HCEC 1CT (cell line): ENCODE data around the gene SYNDIG1L.
A peak's percentile ranks its signal among the peaks of the same experiment; 100 is the strongest.
"Not testable (repeated sequence)": the region's sequence is repeated elsewhere in the genome, so short reads cannot be mapped to it uniquely, and the experiment has no call there.

Experiments used
- DNase-seq: peaks from one replicate; pipeline ENCODE4 v3.0.0-alpha.2; 2017

SYNDIG1L gene

GRCh38 chr14:74426202-74426582 lies at the start of gene SYNDIG1L:
Gene SYNDIG1L, minus strand, starts transcription at chr14:74426210. Its CDS starts 16,466 bp downstream, at chr14:74409744.
- no peak for DNase-seq

DNA sequence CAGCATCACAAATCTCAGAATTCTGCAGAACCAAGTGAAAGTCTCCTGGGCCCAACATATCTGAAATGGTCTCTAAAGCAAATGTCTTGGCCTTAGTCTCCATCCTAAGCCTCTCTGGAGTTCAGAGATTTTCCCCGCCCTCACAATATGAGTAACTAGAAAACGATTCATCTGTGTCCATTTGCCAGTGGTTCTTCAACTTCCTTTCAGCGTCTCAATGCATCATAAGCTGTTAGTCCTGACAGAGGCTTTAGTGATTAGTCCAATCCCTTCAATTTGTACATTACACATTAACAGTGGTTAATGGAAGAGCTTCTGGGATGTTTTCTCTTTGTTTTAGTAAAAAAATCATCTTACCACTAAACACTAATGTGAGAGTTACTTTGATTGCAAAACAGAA lies 49.7 kb upstream of the SYNDIG1L start:
- peak; percentile 76 for DNase-seq

- DNase-seq: no peak
These were observed 48.4 kb upstream of the SYNDIG1L start for GRCh38 chr14:74474376-74474775.

- no peak for DNase-seq
These were observed 46.6 kb upstream of the SYNDIG1L start for GRCh38 chr14:74472601-74473000.

- DNase-seq: no peak
These were observed 43.8 kb upstream of the SYNDIG1L start for GRCh38 chr14:74469548-74470518.

- no peak for DNase-seq
These were observed 42.5 kb upstream of the SYNDIG1L start for GRCh38 chr14:74468513-74468912.

GRCh38 chr14:74465335-74465734 lies 39.3 kb upstream of the SYNDIG1L start:
- DNase-seq: no peak

DNA sequence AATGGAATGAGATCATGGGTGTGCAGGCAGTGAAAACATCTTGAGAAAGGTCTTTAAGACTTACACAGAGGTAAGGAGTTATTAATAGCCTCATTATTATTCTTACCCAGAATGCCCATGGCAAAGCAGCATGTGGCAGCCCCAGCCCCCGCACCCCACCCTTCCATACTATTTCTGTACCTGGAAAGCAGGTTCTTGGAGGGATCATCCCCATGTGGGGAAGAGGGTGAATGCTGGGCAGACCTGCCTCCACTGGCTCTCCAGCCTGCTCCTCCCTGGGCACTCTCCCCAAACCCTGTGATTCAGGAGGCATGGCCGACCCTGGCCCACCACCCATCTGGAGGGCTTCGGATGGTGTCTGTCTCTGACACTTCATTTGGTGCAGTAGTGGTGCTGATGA lies 38.8 kb upstream of the SYNDIG1L start:
- no peak for DNase-seq

DNA sequence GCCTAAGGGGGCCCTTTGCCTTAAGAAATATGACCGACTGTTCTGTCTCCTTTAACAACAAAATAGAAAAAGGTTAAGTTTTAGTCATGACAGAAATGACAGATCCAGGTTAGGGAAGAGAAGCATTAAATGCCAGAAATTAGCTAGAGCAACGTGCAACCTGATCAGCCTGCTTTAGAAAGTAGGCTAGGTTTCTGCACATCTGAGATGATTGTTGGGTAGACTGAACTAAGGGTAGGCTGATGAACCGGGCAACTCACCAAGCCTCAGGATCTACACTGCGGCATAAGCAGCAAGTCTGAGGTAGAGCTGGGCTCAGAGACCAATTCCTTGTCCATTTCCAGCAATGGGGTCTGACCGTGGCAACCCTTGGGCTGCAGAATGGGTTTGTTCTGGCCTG lies 37.7 kb upstream of the SYNDIG1L start:
- no peak for DNase-seq

DNA sequence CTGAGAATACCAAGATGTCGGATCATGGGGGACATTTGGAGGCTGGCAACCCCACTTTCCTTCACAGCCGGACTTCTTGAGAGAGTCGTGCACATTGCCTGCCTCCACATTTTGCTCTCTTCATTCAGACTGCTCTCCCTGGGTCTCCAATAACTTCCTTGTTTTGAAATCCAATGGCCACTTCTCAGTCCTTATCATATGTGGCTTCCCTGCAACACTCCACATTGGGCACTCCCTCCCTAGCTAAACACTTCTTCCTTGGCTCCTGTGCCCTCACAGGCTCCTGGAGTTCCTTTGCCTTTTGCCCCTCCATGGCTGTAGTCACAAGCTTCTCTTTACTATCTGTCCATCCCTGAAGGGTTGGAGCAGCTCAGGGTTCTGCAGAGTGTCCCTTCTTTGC lies 37.0 kb upstream of the SYNDIG1L start:
- DNase-seq: no peak

DNA sequence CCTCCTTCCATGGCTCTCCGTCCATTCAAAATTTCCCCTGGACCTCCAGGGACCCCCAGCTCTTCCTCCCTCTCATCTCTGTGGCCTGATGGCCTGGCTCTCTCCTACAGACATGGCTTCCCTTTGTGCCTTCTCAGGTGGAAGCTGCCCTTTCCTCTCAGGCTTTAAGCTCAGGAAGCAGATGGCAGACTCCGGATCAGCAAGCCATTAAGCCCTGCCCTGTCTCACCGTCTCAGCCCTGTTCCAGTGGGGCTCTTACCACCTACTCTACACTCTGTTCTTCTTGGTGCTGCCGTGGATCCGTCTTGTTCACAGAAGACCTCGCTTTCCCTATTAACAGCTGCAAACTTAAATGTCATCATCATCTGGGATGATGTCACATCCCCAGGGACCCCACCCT lies 34.0 kb upstream of the SYNDIG1L start:
- no peak for DNase-seq

GRCh38 chr14:74459289-74459946 lies 33.4 kb upstream of the SYNDIG1L start:
- DNase-seq: peak; percentile 79

DNA sequence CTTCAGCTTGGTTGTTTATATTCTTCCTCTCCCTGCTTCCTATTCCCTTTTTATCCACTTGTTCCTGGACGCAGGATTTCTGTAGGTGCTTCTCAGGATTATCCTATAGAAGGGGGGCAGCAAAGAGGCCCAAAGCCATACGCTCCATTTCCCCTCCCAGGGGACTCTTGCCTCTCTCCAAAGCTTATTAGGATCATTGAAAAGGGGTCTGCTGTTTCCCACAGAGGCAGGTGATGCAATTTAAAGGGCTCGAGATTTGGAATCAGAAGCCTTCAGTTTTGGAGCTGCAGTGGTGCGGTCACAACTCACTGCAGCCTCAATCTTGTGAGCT lies 31.5 kb upstream of the SYNDIG1L start:
- no peak for DNase-seq

GRCh38 chr14:74456684-74457564 lies 30.9 kb upstream of the SYNDIG1L start:
- no peak for DNase-seq

- DNase-seq: not testable (repeated sequence)
These were observed 28.4 kb upstream of the SYNDIG1L start for GRCh38 chr14:74454397-74454796.

GRCh38 chr14:74444866-74445265 lies 18.9 kb upstream of the SYNDIG1L start:
- DNase-seq: no peak

GRCh38 chr14:74442757-74443156 lies 16.7 kb upstream of the SYNDIG1L start:
- no peak for DNase-seq

DNA sequence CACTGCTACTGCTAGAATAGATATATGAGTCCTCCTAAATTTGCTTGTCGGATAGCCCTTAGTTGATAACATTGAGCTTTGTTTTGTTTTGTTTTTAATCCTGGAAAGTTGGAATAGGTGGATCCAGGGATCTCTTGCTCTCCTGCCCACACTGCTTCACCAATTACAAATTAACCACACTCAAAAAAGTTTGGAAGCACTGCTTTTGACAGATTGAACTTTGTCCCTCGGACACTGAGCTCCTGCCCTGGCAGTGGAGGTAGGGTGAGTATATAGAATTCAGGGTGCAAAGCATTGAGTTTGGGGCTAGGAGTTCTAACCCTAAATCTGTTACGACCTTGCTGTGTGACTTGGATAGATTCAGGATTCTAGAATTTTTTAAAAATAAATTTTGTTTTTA lies 15.1 kb upstream of the SYNDIG1L start:
- DNase-seq: no peak

GRCh38 chr14:74438351-74438915 lies 12.4 kb upstream of the SYNDIG1L start:
- no peak for DNase-seq

- no peak for DNase-seq
These were observed 11.6 kb upstream of the SYNDIG1L start for GRCh38 chr14:74437496-74438053.

GRCh38 chr14:74434294-74434693 lies 8.3 kb upstream of the SYNDIG1L start:
- DNase-seq: no peak

- DNase-seq: no peak
These were observed 4.0 kb upstream of the SYNDIG1L start for GRCh38 chr14:74429991-74430390.
